ENCODE data around the gene UNC5C.

Gene UNC5C

GRCh38 chr4:95470622-95471021 lies 78.2 kb downstream of the UNC5C start:
- in situ Hi-C loops (cut with MboI; ENCODE audit: low sequenced_read_pairs), result no loop called here

GRCh38 chr4:95469617-95470016 lies 79.2 kb downstream of the UNC5C start:
- in situ Hi-C loops (cut with MboI; ENCODE audit: low sequenced_read_pairs), result no loop called here

- in situ Hi-C loops (cut with MboI; ENCODE audit: low sequenced_read_pairs), result no loop called here
Measured at GRCh38 chr4:95466791-95467190, 82.0 kb downstream of the UNC5C start.

- in situ Hi-C loops (cut with MboI; ENCODE audit: low sequenced_read_pairs), result no loop called here
Measured at GRCh38 chr4:95465010-95465409, 83.8 kb downstream of the UNC5C start.

GRCh38 chr4:95462921-95463320 lies 85.9 kb downstream of the UNC5C start:
- in situ Hi-C loops (cut with MboI; ENCODE audit: low sequenced_read_pairs), result no loop called here

- in situ Hi-C loops (cut with MboI; ENCODE audit: low sequenced_read_pairs), result no loop called here
Measured at GRCh38 chr4:95457353-95457752, 91.4 kb downstream of the UNC5C start.

- in situ Hi-C loops (cut with MboI; ENCODE audit: low sequenced_read_pairs), result no loop called here
Measured at GRCh38 chr4:95450294-95450693, 98.5 kb downstream of the UNC5C start.

GRCh38 chr4:95446173-95446572 lies 102.6 kb downstream of the UNC5C start:
- in situ Hi-C loops (cut with MboI; ENCODE audit: low sequenced_read_pairs), result no loop called here

- in situ Hi-C loops (cut with MboI; ENCODE audit: low sequenced_read_pairs), result no loop called here
Measured at GRCh38 chr4:95445251-95445650, 103.5 kb downstream of the UNC5C start.

- in situ Hi-C loops (cut with MboI; ENCODE audit: low sequenced_read_pairs), result no loop called here
Measured at GRCh38 chr4:95444812-95445211, 104.0 kb downstream of the UNC5C start.

- in situ Hi-C loops (cut with MboI; ENCODE audit: low sequenced_read_pairs), result no loop called here
Measured at GRCh38 chr4:95439896-95440295, 108.9 kb downstream of the UNC5C start.

GRCh38 chr4:95439071-95439470 lies 109.7 kb downstream of the UNC5C start:
- in situ Hi-C loops (cut with MboI; ENCODE audit: low sequenced_read_pairs), result no loop called here

- in situ Hi-C loops (cut with MboI; ENCODE audit: low sequenced_read_pairs), result no loop called here
Measured at GRCh38 chr4:95432466-95432865, 116.3 kb downstream of the UNC5C start.

GRCh38 chr4:95431678-95432077 lies 117.1 kb downstream of the UNC5C start:
- in situ Hi-C loops (cut with MboI; ENCODE audit: low sequenced_read_pairs), result no loop called here

GRCh38 chr4:95429416-95429815 lies 119.4 kb downstream of the UNC5C start:
- in situ Hi-C loops (cut with MboI; ENCODE audit: low sequenced_read_pairs), result no loop called here

- in situ Hi-C loops (cut with MboI; ENCODE audit: low sequenced_read_pairs), result no loop called here
Measured at GRCh38 chr4:95428291-95429070, 120.3 kb downstream of the UNC5C start.

- in situ Hi-C loops (cut with MboI; ENCODE audit: low sequenced_read_pairs), result no loop called here
Measured at GRCh38 chr4:95426455-95426854, 122.3 kb downstream of the UNC5C start.

- in situ Hi-C loops (cut with MboI; ENCODE audit: low sequenced_read_pairs), result no loop called here
Measured at GRCh38 chr4:95422436-95422835, 126.3 kb downstream of the UNC5C start.

GRCh38 chr4:95421869-95422268 lies 126.9 kb downstream of the UNC5C start:
- in situ Hi-C loops (cut with MboI; ENCODE audit: low sequenced_read_pairs), result no loop called here

GRCh38 chr4:95417531-95417930 lies 131.2 kb downstream of the UNC5C start:
- in situ Hi-C loops (cut with MboI; ENCODE audit: low sequenced_read_pairs), result no loop called here

GRCh38 chr4:95415346-95415771 lies 133.4 kb downstream of the UNC5C start:
- in situ Hi-C loops (cut with MboI; ENCODE audit: low sequenced_read_pairs), result no loop called here

GRCh38 chr4:95411371-95412088 lies 137.2 kb downstream of the UNC5C start:
- in situ Hi-C loops (cut with MboI; ENCODE audit: low sequenced_read_pairs), result no loop called here
